GM18861 (cell line): ENCODE measurements around the gene SEMA7A.

Experiments used
- ATAC-seq: cut with Tn5 transposase; IDR thresholded peaks from one replicate; pipeline ENCODE4 v1.9.1; 2021; ENCODE audit not compliant: unreplicated experiment

The SEMA7A gene

DNA sequence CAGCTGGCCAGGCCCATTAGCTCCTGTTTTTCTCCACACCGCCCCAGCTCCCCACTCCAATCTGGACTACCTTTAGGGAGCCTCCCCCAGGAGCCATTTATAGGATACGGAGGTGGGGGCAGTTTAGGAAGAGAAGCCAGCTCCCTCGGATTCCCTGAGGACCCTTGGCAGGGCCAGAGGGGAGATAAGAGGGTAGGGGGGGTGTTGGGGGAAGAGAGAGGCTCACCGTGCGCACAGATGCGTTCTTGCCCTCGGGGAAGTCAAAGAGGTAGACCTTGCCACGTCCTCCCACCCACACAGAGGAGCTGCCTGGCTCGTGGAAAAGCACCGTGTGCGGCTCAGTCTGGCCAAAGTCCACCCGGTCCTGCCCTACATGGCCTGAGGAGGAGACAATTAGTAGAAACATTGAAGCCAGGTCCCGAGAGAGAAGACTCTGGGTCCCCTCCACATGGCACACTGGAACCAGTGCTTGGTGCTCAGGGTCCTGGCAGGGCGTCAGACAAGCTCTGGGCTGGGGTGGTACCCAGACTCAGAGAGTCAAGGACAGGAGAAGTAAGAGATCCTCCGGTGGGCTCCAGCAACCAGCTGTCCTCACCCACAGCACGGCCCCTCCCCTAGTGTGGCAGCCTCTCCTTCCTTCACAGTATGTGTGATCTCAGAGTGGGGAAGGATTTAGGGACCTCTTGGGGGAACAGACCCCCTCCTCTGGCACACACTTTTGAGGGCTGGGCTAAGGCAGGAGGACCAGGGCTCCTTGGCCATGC lies 15.0 kb downstream of the SEMA7A start:
- ATAC-seq = no peak

DNA sequence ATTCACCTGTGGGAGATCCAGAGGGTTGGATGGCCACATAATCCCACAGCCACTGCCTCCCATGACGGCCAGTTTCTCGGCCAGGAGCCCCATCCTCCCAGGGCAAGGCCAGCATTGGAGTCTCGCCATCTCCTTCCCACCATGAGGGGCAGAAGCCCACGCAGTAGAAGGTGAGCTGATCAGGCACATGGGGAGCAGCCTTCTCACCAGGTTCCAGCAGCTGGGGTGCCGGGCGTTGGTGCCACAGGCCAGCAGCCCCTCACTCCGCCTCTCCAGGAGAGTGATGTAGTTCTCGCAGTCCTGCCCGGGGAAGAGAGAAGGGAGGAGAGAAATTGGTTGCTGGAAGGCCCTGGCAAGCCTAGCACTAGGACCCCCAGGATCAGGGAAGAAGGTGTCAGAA lies 16.1 kb downstream of the SEMA7A start:
- ATAC-seq = no peak

DNA sequence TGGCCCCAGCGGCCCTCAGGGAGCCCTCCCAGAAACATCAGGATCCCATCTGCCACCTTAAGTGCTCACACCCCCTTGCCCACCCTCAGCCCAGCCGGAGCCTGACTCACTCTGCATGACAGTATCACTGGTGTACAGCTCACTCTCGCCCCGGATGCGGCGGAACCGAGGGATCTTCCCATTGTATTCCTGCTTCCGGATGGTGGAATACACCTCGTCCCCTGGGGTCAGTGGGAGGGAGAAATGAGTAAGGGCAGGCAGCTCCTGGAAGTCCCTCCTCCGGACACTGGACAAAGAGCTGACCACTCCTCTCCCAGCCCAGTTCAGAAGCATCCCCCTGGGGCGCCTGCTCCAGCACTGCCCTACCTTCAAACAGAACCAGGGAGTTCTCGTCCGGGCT lies 16.5 kb downstream of the SEMA7A start:
- ATAC-seq = no peak

DNA sequence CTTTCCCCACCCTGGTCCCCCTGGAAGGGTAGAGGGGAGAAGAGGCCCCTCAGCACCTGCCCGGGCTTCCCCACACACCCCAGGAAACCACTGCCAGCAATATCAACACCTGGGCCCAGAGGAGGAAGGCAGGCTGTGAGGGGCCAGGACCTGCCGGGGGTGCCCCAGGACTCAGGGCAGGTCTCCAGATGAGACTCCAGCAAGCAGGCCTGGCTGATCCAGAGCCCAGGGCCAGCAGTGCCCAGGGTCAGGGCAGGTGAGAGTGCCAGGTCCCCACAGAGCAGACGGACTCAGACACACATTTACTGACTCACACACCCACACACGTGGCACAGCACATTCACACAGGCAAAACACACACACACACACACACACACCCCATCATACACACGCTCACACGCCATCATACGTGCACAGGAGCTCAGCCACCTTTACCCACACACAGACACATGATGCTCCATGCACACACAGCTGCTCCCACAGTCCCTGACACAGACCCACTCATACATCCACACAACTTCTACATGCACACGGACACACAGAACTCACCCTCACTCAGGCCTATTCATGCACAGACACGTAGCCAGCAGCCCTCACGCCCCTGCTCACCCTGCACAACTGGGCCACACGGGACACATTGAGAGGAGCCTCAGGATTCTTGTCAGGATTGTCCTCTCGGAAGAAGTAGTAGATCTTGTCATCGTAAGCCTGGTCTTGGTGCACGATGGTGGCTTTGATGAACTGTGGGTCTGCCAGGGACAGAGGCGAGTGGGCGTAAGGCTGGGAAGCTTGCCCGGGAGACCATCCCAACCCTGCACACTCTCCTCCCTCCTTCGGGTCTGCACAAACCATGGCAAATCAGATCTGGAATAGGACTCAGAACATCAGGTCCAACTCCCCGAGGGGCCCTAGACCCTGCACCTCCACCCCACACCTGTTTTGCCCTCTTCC lies 17.5 kb downstream of the SEMA7A start:
- ATAC-seq = no peak

DNA sequence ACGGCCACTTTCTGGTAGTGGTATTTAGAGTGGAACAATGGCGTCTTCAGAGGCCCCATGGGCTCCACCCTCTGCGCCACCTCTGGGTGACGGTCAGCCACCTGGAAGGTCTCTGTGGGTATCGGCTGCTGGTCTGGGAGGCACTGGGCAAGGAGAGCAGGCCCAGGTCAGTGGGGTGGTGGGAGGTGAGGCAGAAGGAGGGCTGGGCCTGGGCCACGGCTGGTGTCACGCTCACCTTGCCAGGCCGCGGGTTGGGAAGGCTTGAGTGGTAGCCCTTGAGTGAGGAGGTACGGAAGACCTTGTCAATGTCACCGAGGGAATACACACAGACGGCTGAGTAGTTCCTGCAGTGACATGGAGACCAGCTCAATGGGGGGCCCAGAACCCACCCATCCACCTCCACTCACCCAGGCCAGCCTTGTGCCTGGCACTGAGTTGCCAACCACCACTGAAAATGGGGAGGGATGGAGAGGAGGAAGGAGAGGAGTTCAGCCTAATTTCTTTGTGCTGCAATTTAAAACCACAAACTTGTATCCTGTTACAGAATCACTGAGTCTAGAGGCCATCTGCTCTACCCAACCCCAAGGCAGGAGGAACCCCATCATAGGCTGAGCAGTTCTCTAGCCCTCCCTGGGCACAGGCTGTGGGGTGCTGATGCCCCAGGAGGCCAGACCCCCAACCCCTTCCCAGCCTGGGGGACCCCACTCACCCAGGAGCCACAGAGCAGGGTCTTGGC lies 19.0 kb downstream of the SEMA7A start:
- no peak for ATAC-seq

DNA sequence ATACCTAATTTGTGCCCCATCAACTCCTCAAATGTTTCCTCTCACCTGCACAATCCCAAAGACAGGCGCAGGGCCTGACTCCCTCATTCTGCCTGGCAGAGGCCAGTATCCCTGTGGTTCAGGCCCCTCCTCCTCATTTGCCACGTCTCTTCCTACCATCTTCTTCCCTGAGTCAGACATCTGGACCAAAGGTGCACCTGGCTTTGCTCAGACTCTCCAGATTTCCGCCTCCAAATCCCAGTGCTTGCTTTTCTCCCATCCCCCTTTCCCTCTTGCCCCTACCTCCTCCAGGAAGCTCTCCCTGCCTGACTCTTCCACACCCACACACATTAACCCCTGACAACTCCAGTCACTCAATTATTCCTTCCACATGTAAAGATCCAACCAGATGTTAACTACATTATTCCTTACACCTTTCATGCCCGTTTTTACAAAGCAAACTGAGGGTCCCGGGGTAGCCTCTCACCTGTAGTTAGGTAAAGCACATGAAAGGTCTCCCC lies 19.6 kb downstream of the SEMA7A start:
- ATAC-seq = no peak

DNA sequence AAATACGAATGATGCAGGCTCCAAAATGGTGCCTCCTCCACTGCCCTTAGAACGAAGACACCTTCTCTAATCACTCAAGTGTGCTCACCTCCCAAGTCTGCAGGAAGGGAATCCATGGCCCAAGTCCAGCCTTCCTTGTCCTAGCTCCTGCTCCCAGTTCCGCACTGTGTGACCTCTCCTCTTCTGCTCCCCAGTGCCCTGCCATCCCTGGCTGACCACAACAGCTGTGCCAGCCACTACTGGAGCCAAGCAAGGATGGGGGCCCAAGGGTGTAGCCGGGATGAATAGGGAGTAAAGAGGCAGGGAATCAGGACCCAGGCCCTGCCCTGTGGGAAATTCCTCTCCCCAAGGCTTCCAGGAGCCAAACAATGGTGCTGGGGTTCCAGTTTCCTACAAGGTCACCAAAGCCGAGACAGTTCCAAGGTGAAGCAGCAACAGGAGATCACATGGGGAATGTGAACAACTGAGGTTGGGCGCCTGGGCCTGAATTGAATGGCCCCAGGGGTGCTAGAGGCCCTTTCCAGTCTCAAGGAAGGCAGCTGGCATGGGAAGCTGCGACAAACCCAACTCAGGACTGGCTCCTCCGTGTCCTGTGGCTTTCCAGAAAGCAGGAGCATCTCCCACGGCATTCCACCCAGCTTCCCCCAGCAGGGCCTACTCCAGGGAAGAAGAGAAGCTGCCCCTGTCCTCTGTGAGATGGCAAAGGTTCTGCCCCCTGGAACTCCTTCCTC lies 20.2 kb downstream of the SEMA7A start:
- no peak for ATAC-seq

DNA sequence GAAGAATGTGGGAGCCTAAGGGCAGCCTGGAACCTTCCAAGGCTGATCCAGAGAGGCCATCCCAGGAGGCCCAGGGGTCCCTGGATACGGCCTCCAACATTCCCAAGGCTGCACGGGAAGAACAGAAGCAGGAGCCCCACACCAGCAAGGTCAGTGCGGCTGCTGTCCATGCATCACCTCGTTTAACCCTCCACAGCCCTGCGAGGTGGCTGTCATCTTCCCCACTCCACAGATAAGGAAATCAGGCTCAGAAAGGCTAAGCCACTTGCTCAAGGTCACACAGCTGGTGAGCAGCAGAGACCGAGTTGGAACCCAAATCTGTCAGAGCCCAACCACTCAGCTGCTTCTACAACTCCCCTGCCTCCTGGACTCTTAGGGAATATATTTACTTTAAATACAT lies 21.6 kb downstream of the SEMA7A start:
- ATAC-seq = no peak

DNA sequence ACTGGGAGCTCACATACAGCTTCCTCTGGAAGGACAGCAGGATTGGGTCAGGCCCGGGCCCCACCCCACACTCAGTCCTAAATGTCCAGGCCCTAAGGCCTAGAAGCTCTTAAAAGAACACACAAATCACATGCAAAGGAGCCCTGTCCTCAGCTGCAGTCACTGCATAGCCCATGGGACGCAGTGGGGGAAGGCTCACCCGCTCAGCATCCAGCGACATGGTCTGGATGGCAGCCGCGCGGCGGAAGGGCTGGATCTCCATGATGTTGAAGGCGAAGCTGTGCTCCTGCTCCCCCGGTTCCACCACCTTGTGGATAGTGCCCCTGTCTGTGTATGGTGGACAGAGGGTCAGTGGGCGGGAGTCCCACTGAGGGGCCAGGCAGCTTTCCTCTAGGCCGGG lies 22.1 kb downstream of the SEMA7A start:
- no peak for ATAC-seq

DNA sequence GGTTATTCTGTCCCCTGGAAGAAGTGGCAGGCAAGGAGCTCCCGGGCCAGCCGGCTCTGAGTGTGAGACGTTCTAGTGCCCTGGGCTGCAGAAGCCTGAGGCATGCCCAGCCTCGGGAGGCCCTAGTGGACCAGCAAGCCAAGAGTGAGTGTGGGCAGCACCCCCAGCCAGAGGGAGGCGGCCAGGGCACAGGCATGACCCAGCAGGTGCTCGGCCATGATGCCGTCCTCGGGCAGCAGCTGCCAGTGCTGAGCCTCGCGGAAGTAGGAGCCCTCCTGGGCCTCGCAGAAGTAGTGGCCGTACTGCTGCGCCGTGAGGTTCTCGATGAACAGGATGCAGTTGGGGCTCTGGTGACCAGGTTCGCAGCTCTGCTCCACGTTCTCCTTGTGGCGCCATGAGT lies 23.3 kb downstream of the SEMA7A start:
- ATAC-seq = no peak

DNA sequence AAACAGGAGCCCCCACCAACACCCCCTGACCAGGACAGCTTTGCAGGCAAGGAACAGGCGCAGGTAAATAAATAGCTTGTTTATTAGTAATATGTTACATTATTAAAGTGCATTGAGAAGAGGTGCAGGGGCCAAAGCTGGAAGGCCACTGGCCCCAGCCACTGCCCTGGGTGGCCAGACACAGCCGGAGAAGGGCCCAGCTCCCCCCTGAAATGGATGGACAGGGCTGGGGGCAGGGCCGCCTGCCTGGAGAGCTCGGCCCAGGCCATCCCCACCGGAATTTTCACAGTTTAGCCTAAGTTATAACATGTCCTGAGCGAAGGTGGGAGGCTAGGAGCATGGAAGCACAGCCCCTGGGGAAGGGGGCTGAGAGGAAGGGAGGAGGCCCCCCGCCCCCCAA lies 24.5 kb downstream of the SEMA7A start:
- no peak for ATAC-seq

DNA sequence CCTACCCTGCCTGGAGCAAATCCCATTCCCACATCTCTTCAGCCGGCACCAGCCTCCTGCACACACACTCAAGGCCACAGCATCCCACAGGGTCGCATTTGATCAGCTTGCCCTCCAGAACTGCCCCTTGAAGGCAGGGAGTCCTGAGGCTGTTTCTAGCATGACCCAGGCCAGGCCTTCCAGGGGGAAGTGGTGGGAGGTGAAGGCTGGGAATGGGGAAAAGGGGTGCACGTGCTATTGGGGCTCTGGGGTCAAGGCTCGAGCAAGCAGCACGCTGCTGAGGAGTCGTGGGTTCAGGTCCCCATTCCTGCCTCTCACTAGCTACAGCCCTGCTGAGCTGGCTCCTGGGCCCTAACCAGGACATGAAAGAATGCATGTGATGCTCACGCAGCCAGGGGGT lies 24.9 kb downstream of the SEMA7A start:
- ATAC-seq = no peak

DNA sequence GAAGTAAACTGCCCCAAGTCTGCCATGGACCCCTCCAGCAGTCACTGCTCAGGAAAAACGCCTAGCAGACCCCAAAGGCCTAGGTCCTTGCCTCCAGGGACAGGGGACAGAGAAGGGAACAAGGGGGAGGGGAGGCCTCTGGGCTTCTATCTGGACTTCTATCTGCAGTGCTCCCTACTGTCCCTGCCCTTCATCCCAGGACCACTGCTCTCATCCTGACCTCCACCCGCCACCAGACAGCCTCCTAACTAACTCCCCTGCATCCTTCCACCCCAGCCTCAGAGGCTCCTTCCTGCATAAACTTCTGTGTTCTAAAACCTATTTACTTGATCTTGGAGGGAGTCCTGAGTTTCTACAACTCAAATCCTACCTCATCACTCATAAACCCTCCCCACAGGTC lies 25.4 kb downstream of the SEMA7A start:
- no peak for ATAC-seq

DNA sequence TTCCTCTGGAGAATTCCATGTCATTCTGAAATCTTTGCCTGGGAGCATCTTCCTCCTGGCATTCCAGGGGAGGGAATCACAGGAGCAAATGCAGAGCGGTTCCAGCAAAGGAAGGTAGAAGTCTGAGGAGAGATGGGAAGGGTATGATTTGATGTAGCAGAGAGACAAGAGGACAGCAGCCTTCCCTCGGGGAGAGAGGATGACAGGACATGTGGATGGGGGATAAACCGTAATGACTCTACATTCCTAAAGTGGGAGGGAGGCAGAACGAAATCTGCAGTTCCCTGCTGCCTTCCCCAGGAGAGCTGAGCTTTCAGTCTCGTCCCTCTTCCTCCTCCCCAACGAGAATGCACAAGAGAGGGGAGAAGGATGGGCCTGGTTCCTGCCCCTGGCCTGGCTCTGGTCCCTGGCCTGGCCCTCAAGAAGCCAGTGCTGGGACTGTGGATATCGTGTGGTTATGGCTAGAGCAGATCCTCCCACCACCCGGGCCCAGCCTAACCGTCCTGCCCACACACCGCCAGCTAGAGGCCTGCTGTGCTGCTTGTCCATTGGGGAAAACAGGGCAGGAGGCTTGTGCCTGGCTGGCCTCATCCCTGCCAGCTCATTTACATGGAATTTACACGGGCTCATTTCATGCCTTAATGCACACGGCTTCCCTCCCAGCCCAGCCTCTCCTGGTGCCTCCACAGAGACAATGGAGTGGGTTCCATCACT lies 26.6 kb downstream of the SEMA7A start:
- no peak for ATAC-seq

DNA sequence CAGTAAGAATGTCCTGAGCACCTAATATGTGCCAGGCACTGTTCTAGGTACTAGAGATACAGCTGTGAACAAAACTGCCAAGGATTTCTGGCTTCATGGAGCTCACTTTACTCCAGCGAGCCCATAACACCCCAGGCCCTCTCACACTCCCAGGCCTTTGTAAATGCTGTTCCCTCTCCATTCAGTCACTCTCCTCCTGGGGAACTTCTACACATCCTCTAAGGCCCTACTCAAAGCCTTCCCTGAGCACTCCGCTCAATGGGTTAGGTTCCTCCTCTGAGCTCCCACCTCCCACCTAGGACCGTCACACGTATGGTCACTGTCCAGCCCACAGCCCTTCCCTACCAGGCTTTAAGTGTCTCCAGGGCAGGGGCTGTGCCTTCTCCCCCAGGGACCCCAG lies 27.2 kb downstream of the SEMA7A start:
- no peak for ATAC-seq

DNA sequence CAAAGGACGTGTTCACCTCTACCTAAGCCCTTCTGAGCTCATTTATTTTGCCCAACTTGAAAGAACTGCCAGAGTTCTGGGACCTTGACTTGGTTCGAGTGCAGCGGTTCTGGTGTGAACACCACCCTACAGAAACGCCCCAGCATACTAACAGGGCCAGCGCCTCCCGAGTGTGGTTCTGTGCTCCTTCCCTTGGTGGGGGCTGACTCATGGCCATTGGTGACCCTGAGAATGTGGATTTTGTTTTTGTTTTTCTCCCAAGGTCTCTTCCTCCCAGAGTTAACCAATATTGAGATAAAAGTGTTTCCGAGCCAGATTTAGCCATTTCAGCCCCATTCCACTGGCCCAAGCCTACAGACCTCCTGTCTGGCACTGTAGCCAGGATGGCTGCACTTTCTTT lies 27.9 kb downstream of the SEMA7A start:
- ATAC-seq = no peak

DNA sequence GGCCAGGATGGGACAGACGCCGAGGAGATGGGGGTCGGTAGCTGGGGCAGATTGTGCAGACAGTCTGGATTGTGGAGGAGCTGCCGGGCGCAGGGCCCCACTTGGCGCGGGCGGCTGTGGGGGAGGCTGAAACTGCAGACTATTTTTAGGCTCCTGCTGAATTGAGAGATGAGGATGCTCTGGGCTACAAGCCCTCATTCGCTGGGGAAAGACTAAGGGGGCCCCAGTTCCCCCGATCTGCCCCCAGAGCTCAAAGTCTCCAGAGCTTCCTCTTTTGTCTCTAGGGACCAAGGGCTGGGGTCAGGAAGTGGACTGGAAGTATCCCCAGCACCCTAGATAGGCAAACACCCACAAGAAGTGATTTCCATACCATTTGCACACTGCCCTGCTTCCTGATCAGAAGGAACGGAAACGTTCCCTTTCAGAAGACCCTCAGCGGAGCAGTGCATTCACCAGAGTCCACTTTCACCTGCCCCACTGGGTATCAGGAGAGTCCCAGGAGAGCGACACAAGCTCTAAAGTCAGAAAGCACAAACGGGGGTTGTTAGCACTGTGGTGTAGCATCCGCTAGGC lies 29.7 kb downstream of the SEMA7A start:
- peak; percentile 30 for ATAC-seq

DNA sequence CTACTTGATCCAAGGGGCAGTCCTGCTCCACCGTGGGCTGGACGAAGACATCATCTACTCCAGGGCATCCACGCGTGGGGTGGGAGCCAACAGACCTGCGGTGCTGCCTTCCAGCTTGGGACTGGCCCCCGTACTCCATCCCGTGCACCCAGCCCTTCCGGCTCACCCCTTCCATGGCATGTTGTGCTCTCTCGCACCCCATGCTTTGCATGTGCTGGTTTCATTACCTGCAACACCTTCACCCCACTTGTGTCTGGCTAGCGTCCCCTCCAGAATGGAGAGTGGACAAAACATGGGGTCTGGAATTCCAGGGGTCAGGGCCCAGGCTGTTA lies 30.2 kb downstream of the SEMA7A start:
- ATAC-seq = no peak

DNA sequence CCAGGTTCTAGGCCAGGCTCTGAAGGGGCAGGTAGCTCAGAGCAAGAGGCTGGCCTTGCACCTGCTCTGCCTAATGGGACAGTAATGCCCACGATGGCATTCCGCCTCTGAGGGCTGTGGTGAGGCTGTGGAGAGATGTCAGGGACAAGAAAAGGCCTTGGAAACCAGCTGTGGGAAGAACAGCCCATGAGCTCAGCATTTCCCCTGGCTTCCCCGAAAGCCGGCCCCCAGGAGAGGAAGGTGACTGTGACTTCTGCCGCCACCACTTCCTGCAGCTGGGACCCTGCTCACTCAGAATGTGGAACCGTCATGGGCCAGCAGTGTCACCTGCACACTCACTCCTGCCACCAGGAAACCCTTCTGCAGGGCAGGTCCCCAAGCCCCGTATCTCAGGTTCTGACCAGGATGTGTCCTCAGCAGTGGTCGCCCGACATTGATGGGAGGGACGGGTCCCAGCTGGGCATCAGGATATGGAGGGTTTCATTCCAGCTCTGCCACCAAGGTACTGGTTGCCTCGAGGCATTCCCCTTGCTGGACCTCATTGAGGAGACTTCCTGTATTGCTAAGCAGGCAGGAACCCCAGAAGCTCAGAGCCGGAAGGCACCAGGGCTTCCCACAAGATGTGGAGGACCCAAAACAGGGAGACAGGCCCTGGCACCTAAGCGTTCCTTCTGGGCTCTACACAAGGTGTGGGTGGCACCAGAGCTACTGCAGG lies 30.7 kb downstream of the SEMA7A start:
- no peak for ATAC-seq
